Epidermal melanocyte (primary cell): ENCODE measurements around the gene NBEA.

Experiments
- DNase-seq: peaks from one replicate; pipeline ENCODE4 v3.0.0; 2011; ENCODE audit warnings: low spot score; ENCODE audit not compliant: insufficient read length

The NBEA gene

GRCh38 chr13:35473802-35474201 lies 531.7 kb downstream of the NBEA start:
- DNase-seq = no peak

DNA sequence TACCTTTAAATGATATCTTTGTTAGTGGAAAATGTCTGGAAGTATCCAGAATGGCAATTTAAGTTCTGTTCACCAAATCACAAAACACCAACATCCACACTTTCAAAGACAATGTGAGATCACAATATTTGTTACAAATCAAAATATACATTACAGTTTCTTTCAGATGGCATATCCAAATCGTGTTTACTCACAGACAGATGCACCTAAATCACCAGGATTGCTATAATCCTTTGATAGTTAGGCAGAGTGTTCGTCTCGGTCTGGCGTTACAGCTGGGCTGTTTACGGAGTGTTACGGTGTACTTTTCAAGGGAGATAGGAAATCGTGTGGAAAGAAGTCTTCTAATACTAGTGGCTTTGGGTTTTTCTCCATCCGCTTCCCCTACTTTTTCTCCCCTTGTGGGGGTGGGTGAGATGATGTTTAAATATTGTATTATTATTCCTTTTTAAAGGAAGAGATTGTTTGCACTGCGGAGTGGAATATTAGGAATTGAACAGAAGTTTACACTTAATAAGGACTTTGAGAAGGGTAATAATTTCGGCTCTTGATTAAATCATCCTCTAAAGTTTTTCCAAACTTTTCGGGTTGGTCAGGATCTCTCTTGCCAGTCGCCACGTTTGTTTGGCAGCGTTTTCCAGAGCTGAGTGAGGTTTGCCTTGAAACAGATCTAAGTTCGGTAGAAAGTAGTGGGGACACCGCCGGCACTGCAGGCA lies 532.6 kb downstream of the NBEA start:
- no peak for DNase-seq

GRCh38 chr13:35475212-35475959 lies 533.3 kb downstream of the NBEA start:
- DNase-seq = no peak

- peak; percentile 42 for DNase-seq
Measured at GRCh38 chr13:35475960-35476943, 534.2 kb downstream of the NBEA start, which contains the start of gene MAB21L1. Gene MAB21L1, minus strand, starts transcription at chr13:35476689. Its CDS starts 551 bp downstream, at chr13:35476138.

DNA sequence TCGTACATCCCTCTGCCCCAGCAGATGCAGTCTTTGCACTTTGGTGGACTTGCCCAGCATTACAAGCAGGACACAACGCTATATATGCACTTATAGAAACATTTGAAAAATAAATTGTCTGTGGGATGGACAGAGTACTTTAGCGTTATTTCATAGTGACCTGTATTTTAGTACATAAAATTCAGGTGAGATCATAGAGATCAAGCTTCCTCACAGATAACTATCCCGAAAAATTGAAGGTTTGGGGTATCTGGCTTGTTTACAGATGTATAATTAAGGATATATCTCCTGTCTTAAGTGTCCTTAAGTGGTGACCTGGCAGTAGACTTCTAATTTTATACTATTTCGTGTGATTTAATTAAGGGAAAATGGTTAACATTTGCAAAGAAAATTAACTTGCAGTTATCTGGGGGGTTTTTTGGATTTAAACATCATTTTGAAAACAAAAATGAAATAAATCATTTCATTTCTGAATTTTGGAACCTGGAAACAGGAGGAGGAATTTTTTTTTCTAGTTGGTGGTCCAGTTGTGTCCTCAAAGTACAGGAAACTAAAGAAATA lies 535.4 kb downstream of the NBEA start:
- DNase-seq = no peak

- DNase-seq = no peak
Measured at GRCh38 chr13:35478271-35479037, 536.4 kb downstream of the NBEA start.

GRCh38 chr13:35479038-35479492 lies 537.0 kb downstream of the NBEA start:
- DNase-seq = no peak

- DNase-seq = no peak
Measured at GRCh38 chr13:35479706-35480105, 537.6 kb downstream of the NBEA start.

GRCh38 chr13:35480346-35480745 lies 538.3 kb downstream of the NBEA start:
- no peak for DNase-seq

DNA sequence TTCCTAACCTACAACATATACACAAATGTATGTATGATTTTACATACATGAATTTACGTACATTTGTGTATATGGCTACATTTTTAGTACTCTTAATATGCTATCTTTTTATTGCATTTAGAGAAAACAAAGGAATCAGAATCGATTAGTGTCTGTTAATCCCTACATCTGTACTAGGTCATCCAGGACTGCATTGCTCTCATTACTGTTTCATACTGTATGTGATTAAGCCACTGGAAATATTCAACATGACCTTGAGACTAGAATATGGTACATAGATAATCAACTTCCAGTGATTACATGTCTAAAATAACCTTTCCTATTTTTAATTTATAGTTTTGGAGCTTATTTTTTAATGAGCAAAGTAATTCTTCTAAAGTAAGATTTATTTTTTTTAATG lies 539.7 kb downstream of the NBEA start:
- no peak for DNase-seq

DNA sequence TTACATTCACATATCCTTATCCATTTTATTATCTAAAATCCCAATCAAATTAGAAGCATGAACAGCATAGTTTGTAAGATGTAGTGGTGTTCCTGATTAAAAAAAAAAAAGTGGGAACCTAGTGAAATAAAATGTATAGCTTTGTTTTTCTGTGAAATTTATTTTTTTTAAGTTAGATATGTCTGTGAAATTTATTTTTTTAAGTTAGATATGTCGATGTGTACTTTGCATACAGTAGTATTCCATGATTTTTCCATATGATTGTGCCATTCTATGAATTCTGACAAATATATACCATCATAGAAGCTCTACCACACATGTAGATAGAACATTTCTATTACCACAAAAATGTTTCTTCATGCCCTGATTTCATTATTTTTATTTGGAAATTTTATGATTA lies 540.5 kb downstream of the NBEA start:
- no peak for DNase-seq

- DNase-seq = no peak
Measured at GRCh38 chr13:35483761-35484160, 541.7 kb downstream of the NBEA start.

DNA sequence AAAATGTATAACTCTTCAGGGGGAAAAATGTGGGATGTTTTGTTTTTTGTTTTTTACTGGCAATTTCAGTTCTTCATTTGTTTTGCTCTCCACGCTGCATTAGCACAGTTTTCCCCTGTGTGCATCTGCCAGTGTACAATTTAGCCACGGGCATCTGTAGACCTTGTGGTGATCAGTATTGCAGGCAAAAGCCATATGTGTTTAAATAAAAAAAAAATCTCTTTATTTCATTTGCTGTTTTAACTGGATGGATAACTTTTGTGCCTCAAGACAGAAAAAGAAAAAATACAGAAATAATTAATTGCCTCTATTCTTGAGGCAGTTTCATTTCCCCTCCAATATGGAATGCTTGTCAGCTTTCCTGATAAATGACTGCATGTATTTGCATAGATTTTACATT lies 542.3 kb downstream of the NBEA start:
- DNase-seq = no peak

DNA sequence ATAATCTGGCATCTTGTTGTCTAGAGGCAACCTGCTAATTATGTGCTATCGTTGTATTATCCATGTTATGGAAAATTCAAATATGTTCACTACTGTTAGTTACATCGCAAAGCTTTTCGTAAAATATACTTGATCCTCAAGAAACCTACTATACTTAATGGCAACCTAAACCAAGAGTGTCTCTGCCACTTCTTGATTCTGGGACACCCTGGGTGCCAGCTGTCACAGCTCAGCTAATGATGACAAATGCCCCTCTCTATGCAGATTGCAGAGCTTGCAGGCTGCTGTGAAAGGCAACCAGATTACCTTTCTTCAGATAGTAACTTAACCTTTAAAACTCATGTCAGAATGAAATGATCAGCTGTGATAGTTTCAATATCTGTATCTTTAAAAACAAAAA lies 543.4 kb downstream of the NBEA start:
- DNase-seq = no peak

GRCh38 chr13:35489050-35489449 lies 547.0 kb downstream of the NBEA start:
- DNase-seq = no peak

GRCh38 chr13:35496006-35496405 lies 553.9 kb downstream of the NBEA start:
- no peak for DNase-seq

DNA sequence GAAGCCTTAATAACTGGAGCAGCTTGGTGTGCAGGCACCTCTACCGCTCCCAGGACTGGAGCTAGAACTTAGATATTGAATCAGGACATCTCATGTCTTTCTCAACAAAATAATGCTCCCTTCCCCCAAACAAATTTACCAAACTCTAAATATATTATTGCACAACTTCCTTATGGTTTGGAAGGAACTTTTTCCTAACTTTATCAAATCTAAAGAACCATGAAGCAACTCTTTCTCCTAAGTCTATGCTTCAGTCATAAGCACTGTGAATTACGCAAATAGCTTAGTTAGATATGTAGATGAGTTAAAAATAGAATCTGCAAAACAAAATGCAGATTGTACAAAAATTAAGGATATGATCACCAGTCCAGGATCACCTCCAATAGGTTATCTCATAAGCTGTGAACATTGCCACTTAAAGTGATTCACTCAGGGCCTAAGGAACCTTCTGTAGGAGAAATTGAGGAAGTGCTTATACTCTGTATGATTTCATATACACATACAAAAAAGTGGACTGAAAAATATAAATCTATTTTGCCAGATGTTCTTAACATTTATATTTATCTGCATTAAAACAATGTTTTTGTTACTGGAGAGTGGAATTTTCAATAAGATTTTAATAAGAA lies 554.8 kb downstream of the NBEA start:
- DNase-seq = no peak

GRCh38 chr13:35498231-35498630 lies 556.2 kb downstream of the NBEA start:
- no peak for DNase-seq

GRCh38 chr13:35499196-35499662 lies 557.2 kb downstream of the NBEA start:
- DNase-seq = no peak

DNA sequence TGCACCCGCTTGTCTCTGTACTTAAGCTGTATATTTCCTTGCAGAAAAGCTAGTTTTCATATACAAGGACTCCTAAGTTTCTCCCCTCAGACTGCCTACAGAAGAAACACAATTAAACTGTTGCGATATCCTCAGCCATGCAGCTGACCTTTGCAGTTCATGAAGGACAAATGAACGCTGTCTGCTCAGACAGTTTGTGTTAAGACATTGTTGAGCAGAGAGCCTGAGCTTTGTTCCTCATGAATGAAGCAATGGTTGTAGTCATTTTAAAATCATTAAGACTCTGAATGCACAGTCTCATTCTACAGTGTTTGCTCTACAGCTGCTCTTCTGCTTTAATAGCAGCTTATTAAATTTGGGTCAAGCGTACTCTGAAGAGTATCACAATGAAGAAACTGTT lies 557.6 kb downstream of the NBEA start:
- no peak for DNase-seq
